IPS DF 4.7 (cell line): Measurements from ENCODE around the gene RDH13.
"Not testable (repeated sequence)": the region's sequence is repeated elsewhere in the genome, so short reads cannot be mapped to it uniquely, and the experiment has no call there.

ENCODE experiments used
- DNase-seq: peaks from one replicate; pipeline ENCODE4 v3.0.0-alpha.2; 2013; ENCODE audit warnings: low spot score; ENCODE audit errors: extremely low read depth

RDH13 gene

GRCh38 chr19:55044771-55045716 is 17.9 kb downstream of the RDH13 start:
- no peak for DNase-seq

- no peak for DNase-seq
These were observed 18.7 kb downstream of the RDH13 start for GRCh38 chr19:55044286-55044685.

- DNase-seq, result no peak
These were observed 20.3 kb downstream of the RDH13 start for GRCh38 chr19:55042688-55043087.

GRCh38 chr19:55042344-55042678 is 20.6 kb downstream of the RDH13 start:
- DNase-seq, result no peak

GRCh38 chr19:55041627-55042343 is 21.2 kb downstream of the RDH13 start:
- DNase-seq, result no peak

GRCh38 chr19:55041244-55041626 is 21.7 kb downstream of the RDH13 start:
- no peak for DNase-seq

GRCh38 chr19:55040654-55041053 is 22.3 kb downstream of the RDH13 start:
- not testable (repeated sequence) for DNase-seq

- DNase-seq, result not testable (repeated sequence)
These were observed 25.3 kb downstream of the RDH13 start for GRCh38 chr19:55037603-55038002.

- no peak for DNase-seq
These were observed 26.9 kb downstream of the RDH13 start for GRCh38 chr19:55036058-55036457.

- no peak for DNase-seq
These were observed 28.2 kb downstream of the RDH13 start for GRCh38 chr19:55034751-55035150.

- not testable (repeated sequence) for DNase-seq
These were observed 29.8 kb downstream of the RDH13 start for GRCh38 chr19:55032976-55033643.

- DNase-seq, result no peak
These were observed 30.7 kb downstream of the RDH13 start for GRCh38 chr19:55032170-55032800.

- no peak for DNase-seq
These were observed 31.8 kb downstream of the RDH13 start for GRCh38 chr19:55031178-55031577.

- DNase-seq, result no peak
These were observed 34.2 kb downstream of the RDH13 start for GRCh38 chr19:55028757-55029156.

GRCh38 chr19:55027472-55028337 is 35.2 kb downstream of the RDH13 start:
- no peak for DNase-seq

- DNase-seq, result not testable (repeated sequence)
These were observed 35.8 kb downstream of the RDH13 start for GRCh38 chr19:55027140-55027471.

- DNase-seq, result no peak
These were observed 38.8 kb downstream of the RDH13 start for GRCh38 chr19:55024111-55024510.

GRCh38 chr19:55020351-55020750 is 42.6 kb downstream of the RDH13 start:
- DNase-seq, result not testable (repeated sequence)

- no peak for DNase-seq
These were observed 44.3 kb downstream of the RDH13 start for GRCh38 chr19:55018633-55019032.

- DNase-seq, result no peak
These were observed 44.7 kb downstream of the RDH13 start for GRCh38 chr19:55018216-55018615.

- no peak for DNase-seq
These were observed 46.9 kb downstream of the RDH13 start for GRCh38 chr19:55016017-55016416.
